SK-N-SH (cell line): ENCODE results near the gene CFAP57. TPM values are rescaled to one million over a fixed set of nuclear protein-coding genes. Genes with fewer than 3 reads are reported as not detected.

Experiments used
- CTCF ChIA-PET: fragments of 300-600, 350-600 bp; formaldehyde crosslinking; extraction: SDS; loops from one replicate; lab custom pipeline; 2021; lab: Yijun Ruan, JAX
- POLR2A ChIA-PET: fragments of 350-600 bp; sonication (Branson Sonifier 250); formaldehyde crosslinking; extraction: SDS; loops from one replicate; lab custom pipeline; 2020; ENCODE audit warnings: antibody characterized with exemption, inconsistent platforms; lab: Yijun Ruan, JAX
- DNase-seq: peaks from one replicate; pipeline ENCODE4 v3.0.0; 2012
- H2AFZ ChIP-seq: fragments of 200-600 bp; sonication (generic); 2 replicates; pipeline ENCODE4 v1.8.1; 2016; ENCODE audit warnings: antibody characterized with exemption, mild to moderate bottlenecking, low read depth
- H3F3A ChIP-seq: fragments of 200-600 bp; sonication (generic); replicated peaks from 2 replicates; pipeline ENCODE3; 2016; ENCODE audit warnings: antibody characterized with exemption, mild to moderate bottlenecking; ENCODE audit not compliant: insufficient read depth
- H3K27ac ChIP-seq, 2 experiments: fragments of 200-500 bp in 1 of 2; fragments of 200-600 bp in 1 of 2; sonication (Bioruptor generic) in 1 of 2; sonication (generic), shearing (Covaris generic) in 1 of 2; 2 replicates each; pipeline versions ENCODE4 v1.5.1 to v1.6.1; 2014 to 2016; ENCODE audit warnings: low read depth in 2 of 2, inconsistent platforms in 1 of 2, low read length in 1 of 2, mild to moderate bottlenecking in 1 of 2, mixed read lengths in 1 of 2
- H3K27me3 ChIP-seq: fragments of 200-600 bp; sonication (generic), shearing (Covaris generic); 2 replicates; pipeline ENCODE4 v1.6.1; 2016; ENCODE audit warnings: mixed run types; ENCODE audit not compliant: insufficient read depth
- H3K36me3 ChIP-seq, 2 experiments: fragments of 200-500 bp in 1 of 2; fragments of 200-600 bp in 1 of 2; sonication (Bioruptor generic) in 1 of 2; sonication (generic) in 1 of 2; replicated peaks in 1 of 2; 2 replicates each; pipeline versions ENCODE3 to v1.5.1; 2014 to 2016; ENCODE audit warnings: low read length in 1 of 2, mild to moderate bottlenecking in 1 of 2; ENCODE audit not compliant: insufficient read depth in 2 of 2, control insufficient read depth in 1 of 2
- H3K4me1 ChIP-seq, 2 experiments: fragments of 200-500 bp in 1 of 2; fragments of 200-600 bp in 1 of 2; sonication (Bioruptor generic) in 1 of 2; sonication (generic), shearing (Covaris generic) in 1 of 2; 2 replicates each; pipeline versions ENCODE4 v1.5.1 to v1.6.1; 2014 to 2016; ENCODE audit warnings: low read depth in 1 of 2, low read length in 1 of 2, mixed run types in 1 of 2; ENCODE audit not compliant: insufficient read depth in 2 of 2, control insufficient read depth in 1 of 2
- H3K4me2 ChIP-seq: fragments of 200-600 bp; sonication (generic), shearing (Covaris generic); 2 replicates; pipeline ENCODE4 v1.6.1; 2017; ENCODE audit warnings: mixed run types
- H3K4me3 ChIP-seq, 2 experiments: fragments of 200-500 bp in 1 of 2; fragments of 200-600 bp in 1 of 2; sonication (Bioruptor generic) in 1 of 2; sonication (generic), shearing (Covaris generic) in 1 of 2; 2 replicates each; pipeline versions ENCODE4 v1.5.1 to v1.8.1; 2014 to 2016; ENCODE audit warnings: low read depth in 2 of 2, inconsistent platforms in 1 of 2, low read length in 1 of 2, mild to moderate bottlenecking in 1 of 2, mixed read lengths in 1 of 2, moderate library complexity in 1 of 2
- H3K79me2 ChIP-seq: fragments of 200-600 bp; sonication (generic); 2 replicates; pipeline ENCODE4 v1.8.1; 2017; ENCODE audit warnings: mild to moderate bottlenecking; ENCODE audit not compliant: insufficient read depth
- H3K9ac ChIP-seq: fragments of 200-600 bp; sonication (generic); 2 replicates; pipeline ENCODE4 v1.6.1; 2017; ENCODE audit warnings: mixed run types
- H3K9me2 ChIP-seq: fragments of 200-600 bp; sonication (generic); 2 replicates; pipeline ENCODE4 v1.6.1; 2017; ENCODE audit warnings: mixed run types
- H3K9me3 ChIP-seq: fragments of 200-600 bp; sonication (generic); 2 replicates; pipeline ENCODE4 v1.6.1; 2017; ENCODE audit warnings: mixed run types, mild to moderate bottlenecking, moderate library complexity
- H4K20me1 ChIP-seq: fragments of 200-600 bp; sonication (generic); 2 replicates; pipeline ENCODE4 v1.6.1; 2017; ENCODE audit warnings: mild to moderate bottlenecking, mixed run types; ENCODE audit not compliant: insufficient read depth
- CHD2 ChIP-seq: fragments of 150-350 bp; IDR thresholded peaks from 2 replicates; pipeline ENCODE4 v1.6.1; 2018; ENCODE audit warnings: low read length; ENCODE audit not compliant: partially characterized antibody
- FOXJ3 ChIP-seq: sonication (generic); formaldehyde crosslinking; IDR thresholded peaks from 2 replicates; pipeline ENCODE4 v1.5.1; 2020; ENCODE audit warnings: mild to moderate bottlenecking, missing genetic modification reagents
- GABPA ChIP-seq: IDR thresholded peaks from 2 replicates; pipeline ENCODE4 v1.4.0; 2012; ENCODE audit warnings: low read depth, mild to moderate bottlenecking
- GATA2 ChIP-seq: sonication (generic); formaldehyde crosslinking; IDR thresholded peaks from 2 replicates; pipeline ENCODE4 v1.5.0; 2020; ENCODE audit warnings: mild to moderate bottlenecking, missing genetic modification reagents
- NRF1 ChIP-seq: IDR thresholded peaks from 2 replicates; pipeline ENCODE4 v1.6.1; 2012; ENCODE audit warnings: low read depth, mild to moderate bottlenecking, low read length
- TAF1 ChIP-seq: IDR thresholded peaks from 2 replicates; pipeline ENCODE4 v1.6.1; 2012; ENCODE audit warnings: low read depth, mild to moderate bottlenecking, low read length, moderate library complexity, borderline replicate concordance
- TCF12 ChIP-seq: IDR thresholded peaks from 2 replicates; pipeline ENCODE4 v1.4.0; 2012
- TEAD4 ChIP-seq: IDR thresholded peaks from 2 replicates; pipeline ENCODE4 v1.4.0; 2012; ENCODE audit warnings: mild to moderate bottlenecking, borderline replicate concordance; ENCODE audit not compliant: insufficient read depth
- WGBS: methylation state at CpG from one replicate; pipeline ENCODE4 v1.1.6; 2017; ENCODE audit warnings: low lambda C conversion rate; 5-methylcytosine and 5-hydroxymethylcytosine counted together
- polyA plus RNA-seq, 3 experiments: library from polyadenylated mRNA; depleted of rRNA; stranded (reverse); fragments of >200 nt; gene quantifications; 2 replicates each; pipeline ENCODE4 v1.2.3, GENCODE V29; 2012
- TF ChIP-seq, protein P1 (sequence below): fragments of 200-600 bp; sonication (generic); IDR thresholded peaks from 2 replicates; pipeline ENCODE4 v1.6.1; 2017; ENCODE audit warnings: antibody characterized with exemption, mild to moderate bottlenecking, moderate library complexity
- TF ChIP-seq, protein P2 (sequence below): IDR thresholded peaks from 2 replicates; pipeline ENCODE4 v1.4.0; 2012; ENCODE audit warnings: low read depth, borderline replicate concordance
- TF ChIP-seq, protein P3 (sequence below): fragments of 150-350 bp; IDR thresholded peaks from 2 replicates; pipeline ENCODE4 v1.6.1; 2016; ENCODE audit warnings: mild to moderate bottlenecking, low read depth, low read length

The CFAP57 gene
- polyA plus RNA-seq, 1 of the 3 experiments (the other 2 are of a cell fraction): 0.36 TPM

DNA sequence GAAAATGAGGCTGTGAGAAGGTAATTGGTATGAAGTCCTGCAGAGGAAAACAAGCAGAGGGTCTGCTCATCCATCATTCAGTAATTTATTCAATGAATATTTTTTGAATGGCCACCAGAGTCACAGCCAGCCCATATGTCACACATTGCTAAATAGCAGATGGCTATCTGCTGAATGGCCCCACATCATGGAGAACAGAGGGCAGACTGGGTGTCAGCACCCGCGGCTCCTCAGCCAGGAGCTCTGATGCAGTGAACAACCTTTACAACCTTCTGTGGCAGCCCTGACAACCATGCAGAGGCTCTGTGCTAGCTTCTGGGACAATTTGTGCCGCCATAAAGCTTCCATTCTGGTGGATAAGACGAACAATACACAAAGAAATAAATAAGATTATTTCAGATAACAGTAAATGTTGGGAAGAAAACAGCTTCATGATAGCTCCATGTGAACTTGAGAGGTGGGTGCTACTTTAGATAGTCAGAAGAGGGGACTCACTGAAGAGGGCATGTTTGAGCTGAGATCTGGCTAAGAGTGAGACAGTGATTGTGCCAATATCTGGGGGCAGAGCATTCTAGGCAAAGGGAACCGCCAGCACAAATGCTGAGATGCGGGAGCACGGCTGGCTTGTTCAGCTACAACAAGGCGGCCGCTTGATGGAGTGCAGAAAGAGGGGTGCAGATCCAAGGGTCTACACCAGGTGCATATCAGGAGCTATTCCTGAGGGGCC is 116.1 kb downstream of the CFAP57 start (continued):
- TF ChIP-seq CHD2 (no peak), GABPA (no peak), NRF1 (no peak)
- TF ChIP-seq, protein P1, sequence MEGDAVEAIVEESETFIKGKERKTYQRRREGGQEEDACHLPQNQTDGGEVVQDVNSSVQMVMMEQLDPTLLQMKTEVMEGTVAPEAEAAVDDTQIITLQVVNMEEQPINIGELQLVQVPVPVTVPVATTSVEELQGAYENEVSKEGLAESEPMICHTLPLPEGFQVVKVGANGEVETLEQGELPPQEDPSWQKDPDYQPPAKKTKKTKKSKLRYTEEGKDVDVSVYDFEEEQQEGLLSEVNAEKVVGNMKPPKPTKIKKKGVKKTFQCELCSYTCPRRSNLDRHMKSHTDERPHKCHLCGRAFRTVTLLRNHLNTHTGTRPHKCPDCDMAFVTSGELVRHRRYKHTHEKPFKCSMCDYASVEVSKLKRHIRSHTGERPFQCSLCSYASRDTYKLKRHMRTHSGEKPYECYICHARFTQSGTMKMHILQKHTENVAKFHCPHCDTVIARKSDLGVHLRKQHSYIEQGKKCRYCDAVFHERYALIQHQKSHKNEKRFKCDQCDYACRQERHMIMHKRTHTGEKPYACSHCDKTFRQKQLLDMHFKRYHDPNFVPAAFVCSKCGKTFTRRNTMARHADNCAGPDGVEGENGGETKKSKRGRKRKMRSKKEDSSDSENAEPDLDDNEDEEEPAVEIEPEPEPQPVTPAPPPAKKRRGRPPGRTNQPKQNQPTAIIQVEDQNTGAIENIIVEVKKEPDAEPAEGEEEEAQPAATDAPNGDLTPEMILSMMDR: no peak
- TF ChIP-seq, protein P2, sequence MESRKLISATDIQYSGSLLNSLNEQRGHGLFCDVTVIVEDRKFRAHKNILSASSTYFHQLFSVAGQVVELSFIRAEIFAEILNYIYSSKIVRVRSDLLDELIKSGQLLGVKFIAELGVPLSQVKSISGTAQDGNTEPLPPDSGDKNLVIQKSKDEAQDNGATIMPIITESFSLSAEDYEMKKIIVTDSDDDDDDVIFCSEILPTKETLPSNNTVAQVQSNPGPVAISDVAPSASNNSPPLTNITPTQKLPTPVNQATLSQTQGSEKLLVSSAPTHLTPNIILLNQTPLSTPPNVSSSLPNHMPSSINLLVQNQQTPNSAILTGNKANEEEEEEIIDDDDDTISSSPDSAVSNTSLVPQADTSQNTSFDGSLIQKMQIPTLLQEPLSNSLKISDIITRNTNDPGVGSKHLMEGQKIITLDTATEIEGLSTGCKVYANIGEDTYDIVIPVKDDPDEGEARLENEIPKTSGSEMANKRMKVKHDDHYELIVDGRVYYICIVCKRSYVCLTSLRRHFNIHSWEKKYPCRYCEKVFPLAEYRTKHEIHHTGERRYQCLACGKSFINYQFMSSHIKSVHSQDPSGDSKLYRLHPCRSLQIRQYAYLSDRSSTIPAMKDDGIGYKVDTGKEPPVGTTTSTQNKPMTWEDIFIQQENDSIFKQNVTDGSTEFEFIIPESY: no peak

DNA sequence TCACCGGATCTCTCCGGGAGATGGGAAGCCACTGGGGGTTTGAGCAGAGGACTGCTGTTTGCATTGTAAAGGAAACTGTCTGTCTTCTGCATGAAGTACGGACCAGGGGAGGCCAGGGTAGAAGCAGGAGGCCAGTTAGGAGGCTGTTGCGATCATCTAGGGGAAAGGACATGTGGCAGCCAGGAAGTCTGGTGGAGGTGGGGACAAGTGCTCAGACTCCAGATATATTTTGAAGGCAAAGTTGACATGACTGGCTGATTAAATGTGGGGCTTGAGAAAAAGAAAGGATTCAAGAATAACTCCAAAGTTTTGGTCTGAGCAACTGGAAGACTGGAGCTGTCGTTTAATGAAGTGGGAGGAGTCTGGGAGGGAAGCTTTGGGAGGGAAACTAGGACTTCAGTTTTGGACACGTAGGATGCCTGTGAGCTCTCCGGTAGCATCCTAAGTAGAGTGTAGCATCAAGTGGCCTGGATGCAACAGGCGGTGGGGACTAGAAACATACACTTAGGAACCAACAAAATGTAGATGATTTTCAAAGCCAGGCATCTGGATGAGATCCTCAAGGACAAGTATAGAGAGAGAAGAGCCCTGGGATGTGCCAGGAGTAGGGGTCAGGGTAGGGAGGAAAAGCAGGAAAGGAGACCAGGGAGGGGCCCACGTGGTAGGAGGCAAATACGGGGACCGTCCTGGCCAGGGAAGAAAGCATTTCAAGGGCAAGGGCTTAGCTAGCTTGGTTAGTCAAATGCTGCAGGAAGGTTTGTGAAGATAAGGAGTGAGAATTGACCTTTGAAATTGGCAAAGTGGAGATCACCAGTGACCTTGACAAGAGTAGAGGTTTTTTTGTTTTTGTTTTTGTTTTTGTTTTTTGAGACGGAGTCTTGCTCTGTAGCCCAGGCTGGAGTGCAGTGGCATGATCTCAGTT is 116.9 kb downstream of the CFAP57 start:
- no peak for DNase-seq
- Histone ChIP-seq H3K9ac (no peak overlapping the region), H2AFZ (no peak overlapping the region), H4K20me1 (no peaks in the 10 kb centered on the region), H3K27ac (no peak overlapping the region), H3K79me2 (no peaks in the 10 kb centered on the region), H3K36me3 (no peaks in the 10 kb centered on the region), H3K4me1 (no peaks in the 10 kb centered on the region; a peak in 1 of 4 replicates), H3K27me3 (peaks cover 20% of the 10 kb centered on the region; the same call in 1 of the 2 replicates), H3K4me2 (no peak overlapping the region), H3F3A (no peaks in the 10 kb centered on the region), H3K9me2 (no peaks in the 10 kb centered on the region)
- POLR2A ChIA-PET: no interaction called here
- 67% methylated on average over 12 of the region's 12 CpGs for WGBS
- CTCF ChIA-PET: interaction anchor here (0.9 to 1.7 kb wide), 5 partner anchors 10 to 125 kb away, joined by 3 to 5 read pairs (median 3); no protein-coding TSS in a partner anchor
- TF ChIP-seq TCF12: no peak
- TF ChIP-seq, all 33 proteins: peak for 0
- H3K9me3 ChIP-seq: no peaks in the 10 kb centered on the region
- no peak overlapping the region for H3K4me3 ChIP-seq

DNA sequence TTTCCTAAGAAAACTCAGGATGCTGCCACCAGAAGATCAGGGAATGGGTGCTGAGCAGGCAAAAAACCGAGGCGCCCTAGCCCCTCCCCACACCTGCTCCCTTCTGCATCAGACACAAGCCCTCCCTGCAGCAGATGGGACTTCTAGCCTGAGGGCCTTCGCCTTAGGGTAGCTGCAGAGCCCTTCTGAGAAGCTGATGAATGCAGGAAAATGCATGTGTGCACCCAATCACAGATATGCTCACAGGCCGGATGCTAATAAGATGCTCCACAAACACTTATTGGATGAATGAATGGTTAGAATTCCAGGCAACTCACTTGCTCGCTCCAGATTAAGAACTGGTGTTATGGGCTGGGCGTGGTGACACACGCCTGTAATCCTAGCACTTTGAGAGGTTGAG is 120.1 kb downstream of the CFAP57 start:
- Histone ChIP-seq H3K79me2 (no peaks in the 10 kb centered on the region), H3K36me3 (no peaks in the 10 kb centered on the region), H3K9me3 (no peaks in the 10 kb centered on the region), H3F3A (no peaks in the 10 kb centered on the region), H3K27ac (no peak overlapping the region), H3K27me3 (peaks cover 20% of the 10 kb centered on the region; the same call in 1 of the 2 replicates), H3K4me1 (peaks cover 0 to 6% of the 10 kb centered on the region in 2 experiments; a peak in 1 of 4 replicates), H3K4me3 (no peak overlapping the region), H3K9ac (no peak overlapping the region), H4K20me1 (no peaks in the 10 kb centered on the region), H2AFZ (no peak overlapping the region), H3K4me2 (no peak overlapping the region), H3K9me2 (no peaks in the 10 kb centered on the region)
- ChIA-PET POLR2A (interaction anchor here (0.6 kb wide), 1 partner anchor 345 kb away, joined by 4 read pairs; no protein-coding TSS in a partner anchor), CTCF (no interaction called here)
- DNase-seq: no peak
- TF ChIP-seq FOXJ3 (CRISPR knock-in tag): no peak
- TF ChIP-seq CHD2: no peak
- no peak for TF ChIP-seq TEAD4
- TF ChIP-seq TCF12: no peak
- TF ChIP-seq, protein P3, sequence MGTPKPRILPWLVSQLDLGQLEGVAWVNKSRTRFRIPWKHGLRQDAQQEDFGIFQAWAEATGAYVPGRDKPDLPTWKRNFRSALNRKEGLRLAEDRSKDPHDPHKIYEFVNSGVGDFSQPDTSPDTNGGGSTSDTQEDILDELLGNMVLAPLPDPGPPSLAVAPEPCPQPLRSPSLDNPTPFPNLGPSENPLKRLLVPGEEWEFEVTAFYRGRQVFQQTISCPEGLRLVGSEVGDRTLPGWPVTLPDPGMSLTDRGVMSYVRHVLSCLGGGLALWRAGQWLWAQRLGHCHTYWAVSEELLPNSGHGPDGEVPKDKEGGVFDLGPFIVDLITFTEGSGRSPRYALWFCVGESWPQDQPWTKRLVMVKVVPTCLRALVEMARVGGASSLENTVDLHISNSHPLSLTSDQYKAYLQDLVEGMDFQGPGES: no peak
- TF ChIP-seq GATA2: no peak
- TF ChIP-seq, protein P1: no peak
- TF ChIP-seq TAF1: no peak
- WGBS: 63% methylated on average over 6 of the region's 7 CpGs
